B cell (primary cell): Measurements from ENCODE around the gene ARNT2.

Experiments
- CTCF ChIP-seq: fragments of 200-600 bp; IDR thresholded peaks from one replicate; pipeline ENCODE4 v1.8.0; 2022; ENCODE audit warnings: antibody characterized with exemption, mild to moderate bottlenecking
- EZH2 ChIP-seq: IDR thresholded peaks from 2 replicates; pipeline ENCODE4 v1.6.1; 2012; ENCODE audit warnings: borderline replicate concordance, low read depth, mild to moderate bottlenecking, moderate library complexity, low read length; ENCODE audit not compliant: insufficient read depth, poor library complexity, severe bottlenecking

- TF ChIP-seq EZH2 (no peak), CTCF (no peak)
These were observed 84.9 kb downstream of the ARNT2 start for GRCh38 chr15:80489030-80489594.
